ENCODE results near the gene GABRB3.
A peak's percentile ranks its signal among the peaks of the same experiment; 100 is the strongest.

GABRB3 gene

GRCh38 chr15:26772154-26773066 is at the start of gene GABRB3:
TSS of gene GABRB3 (minus strand) at chr15:26773066.
- DNase-seq: no peak

- DNase-seq: no peak
Measured at GRCh38 chr15:26807517-26808427, 34.9 kb upstream of the GABRB3 start.

GRCh38 chr15:26806574-26806973 is 33.7 kb upstream of the GABRB3 start:
- no peak for DNase-seq

- no peak for DNase-seq
Measured at GRCh38 chr15:26806151-26806550, 33.3 kb upstream of the GABRB3 start.

DNA sequence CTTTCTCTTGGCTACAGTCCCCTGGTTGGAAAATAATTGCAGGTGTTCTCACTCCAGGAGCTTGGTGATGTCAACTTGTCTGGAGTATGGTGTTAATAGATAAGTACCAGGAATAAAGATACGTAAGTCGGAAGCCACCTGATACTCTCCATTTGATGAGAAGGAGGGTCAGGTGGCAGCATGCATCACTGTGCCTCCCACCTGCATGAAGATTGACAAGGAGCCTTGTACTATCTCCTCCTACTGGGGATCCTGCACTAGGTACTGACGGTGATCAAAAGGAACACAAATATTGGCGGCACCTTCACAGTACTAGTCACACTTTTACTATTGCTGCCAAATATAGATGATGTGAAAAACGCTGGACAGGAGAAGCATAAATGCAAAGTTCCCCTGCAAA is 32.6 kb upstream of the GABRB3 start:
- DNase-seq: no peak

DNA sequence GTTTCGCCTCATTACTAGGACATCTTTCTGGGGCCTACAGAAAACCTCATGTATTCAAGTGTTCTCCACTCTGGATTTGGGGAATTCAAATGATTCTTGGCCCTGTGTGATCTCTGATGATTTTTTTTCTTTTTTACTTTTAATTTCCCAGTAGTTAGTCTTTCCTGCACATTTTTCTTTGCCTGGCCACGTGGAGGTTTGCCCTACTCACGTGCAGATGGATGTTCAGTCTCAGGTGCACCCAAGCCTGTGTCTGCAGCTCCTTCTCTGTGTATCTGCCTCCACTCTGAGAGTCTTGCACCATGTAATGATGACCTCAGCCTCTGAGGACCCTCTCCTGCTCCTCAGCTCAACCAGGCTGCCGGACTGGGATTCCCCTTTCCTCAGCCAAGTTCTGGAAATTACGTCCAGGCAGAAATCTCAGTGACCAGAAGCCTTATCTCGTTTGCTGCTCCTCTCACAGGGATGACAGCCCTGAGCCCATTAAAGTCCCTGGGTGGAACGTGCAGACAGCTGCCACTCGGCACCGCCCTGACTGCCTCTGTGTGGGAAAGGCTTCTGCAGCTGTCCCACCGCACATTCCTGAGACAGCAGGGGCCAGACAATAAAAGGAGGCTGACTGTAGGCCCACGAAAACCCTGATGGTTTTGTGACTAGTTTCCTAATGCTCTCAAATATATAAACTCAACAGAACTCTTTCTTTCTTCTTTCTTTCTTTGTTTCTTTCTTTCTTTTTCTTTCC is 31.4 kb upstream of the GABRB3 start:
- DNase-seq: no peak

DNA sequence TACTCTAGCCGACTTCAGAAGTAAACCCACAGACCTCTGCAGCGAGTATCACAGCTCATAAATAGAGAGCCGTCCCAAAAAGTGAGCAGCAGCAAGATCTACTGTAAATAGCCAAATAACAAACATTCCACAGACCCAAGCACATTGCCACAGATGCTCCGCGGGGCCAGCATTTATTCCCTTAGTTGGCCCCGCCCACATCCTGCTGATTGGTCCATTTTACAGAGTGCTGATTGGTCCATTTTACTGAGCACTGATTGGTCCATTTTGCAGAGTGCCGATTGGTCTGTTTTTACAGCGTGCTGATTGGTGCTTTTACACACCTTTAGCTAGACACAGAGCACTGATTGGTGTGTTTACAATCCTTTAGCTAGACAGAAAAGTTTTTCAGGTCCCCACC is 17.3 kb upstream of the GABRB3 start:
- no peak for DNase-seq

GRCh38 chr15:26781816-26782215 is 8.9 kb upstream of the GABRB3 start:
- no peak for DNase-seq

DNA sequence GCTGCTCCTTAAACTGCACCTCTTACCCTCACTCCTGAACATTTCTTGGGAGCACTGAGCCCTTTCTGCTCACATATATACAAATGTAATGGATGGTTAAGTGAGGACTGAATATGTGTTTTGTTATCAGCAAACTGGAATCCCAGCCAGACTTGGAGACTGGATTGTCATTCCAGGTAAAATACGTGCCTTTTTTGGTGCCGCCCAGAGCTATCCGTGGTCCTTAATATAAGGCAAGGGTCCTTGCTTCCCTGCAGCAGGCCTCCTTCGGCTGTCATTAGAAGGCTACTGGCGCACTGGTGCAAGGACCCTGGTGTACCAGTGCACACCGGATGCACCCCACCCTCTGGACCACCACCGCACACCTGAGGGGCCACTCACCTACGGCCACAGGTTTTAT is 1.1 kb upstream of the GABRB3 start:
- no peak for DNase-seq

DNA sequence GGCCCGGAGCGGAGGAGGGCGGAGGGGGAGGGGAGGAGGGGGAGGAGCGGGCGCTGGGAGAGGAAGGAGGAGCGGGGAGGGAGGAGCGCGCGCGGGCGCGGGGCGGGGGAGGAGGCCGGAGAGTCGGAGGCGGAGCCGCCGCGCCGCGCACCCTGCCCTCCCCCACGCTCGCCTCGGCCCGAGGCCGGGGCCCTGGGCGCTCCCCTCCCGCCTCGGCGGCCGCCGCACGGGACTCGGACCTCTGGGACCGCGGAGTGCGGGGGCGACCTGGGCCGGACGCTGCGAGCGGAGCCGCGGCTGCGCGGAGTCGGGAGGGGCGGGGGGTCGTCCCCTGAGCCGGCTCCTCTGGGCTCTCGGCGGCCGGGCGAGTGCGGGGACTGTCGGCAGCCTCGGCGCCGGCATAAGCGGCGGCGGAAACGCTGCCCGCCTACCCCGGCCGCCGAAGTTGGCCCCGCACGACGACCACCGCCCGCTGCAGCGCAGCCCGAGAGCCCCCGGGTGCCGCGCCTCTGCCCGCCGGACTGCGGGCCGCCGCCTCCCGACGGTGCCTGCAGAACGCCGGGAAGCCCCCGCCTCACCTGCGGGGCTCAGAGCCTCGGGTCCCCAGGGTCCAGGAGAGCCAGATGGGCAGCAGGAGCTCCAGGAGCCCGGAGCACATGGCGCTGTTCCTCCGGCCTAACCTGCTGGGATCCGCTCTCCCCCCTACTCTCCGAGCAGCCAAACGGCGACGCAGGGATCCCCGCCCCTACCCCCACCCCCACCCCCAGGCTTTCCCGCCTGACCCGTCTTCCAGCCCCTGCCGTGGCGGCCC is 406 bp upstream of the GABRB3 start:
- peak; percentile 79 to 87 for DNase-seq

DNA sequence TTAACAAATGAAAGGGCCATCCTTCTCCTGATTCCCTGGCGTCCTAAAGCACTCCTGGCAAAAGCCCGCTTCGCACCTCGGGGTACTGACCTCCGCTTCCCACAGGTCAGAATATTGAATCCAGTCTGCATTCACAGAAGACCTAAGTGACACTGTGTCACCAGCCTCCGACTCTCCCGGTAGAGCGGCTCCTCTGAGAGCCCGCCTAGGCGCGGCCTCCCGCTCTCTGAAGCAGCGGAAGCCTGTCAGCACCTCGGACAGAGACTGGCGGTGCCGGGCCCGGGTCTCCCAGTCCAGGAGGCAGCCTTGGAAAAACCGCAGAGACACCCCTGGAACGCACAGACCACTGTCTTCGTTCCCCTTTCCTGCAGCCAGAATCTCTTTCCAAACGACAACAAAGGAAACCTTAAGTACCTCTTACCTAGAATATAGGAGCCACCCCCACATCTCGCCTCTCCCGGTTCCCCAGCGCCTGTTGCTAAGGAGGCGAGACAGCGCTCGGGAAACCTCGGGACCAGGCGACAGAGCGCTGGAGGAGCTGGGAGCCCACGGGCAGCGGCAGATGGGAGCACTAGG is 1.2 kb downstream of the GABRB3 start:
- peak; percentile 59 to 66 for DNase-seq

DNA sequence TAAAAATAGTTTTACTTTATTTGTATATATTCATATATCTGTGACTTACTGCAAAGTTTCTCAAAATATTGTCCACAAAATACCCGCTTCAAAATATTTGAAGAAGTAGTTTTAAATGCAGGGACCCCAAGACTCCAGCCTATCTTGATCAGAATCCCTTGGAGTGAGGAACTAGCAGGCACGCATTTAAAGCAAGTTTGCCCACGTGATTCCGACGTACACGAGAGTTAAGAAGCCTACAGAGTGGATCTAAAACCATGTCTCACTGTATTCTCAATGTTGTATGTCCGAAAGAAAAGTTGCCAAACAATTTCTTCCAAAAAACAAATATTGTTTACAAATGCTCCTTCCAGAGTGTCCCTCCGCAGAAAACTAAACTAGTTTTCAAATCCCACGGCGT is 1.7 kb downstream of the GABRB3 start:
- DNase-seq: peak; percentile 16 to 49

GRCh38 chr15:26767169-26767670 is 5.6 kb downstream of the GABRB3 start:
- no peak for DNase-seq

GRCh38 chr15:26766262-26766661 is 6.6 kb downstream of the GABRB3 start:
- DNase-seq: no peak

DNA sequence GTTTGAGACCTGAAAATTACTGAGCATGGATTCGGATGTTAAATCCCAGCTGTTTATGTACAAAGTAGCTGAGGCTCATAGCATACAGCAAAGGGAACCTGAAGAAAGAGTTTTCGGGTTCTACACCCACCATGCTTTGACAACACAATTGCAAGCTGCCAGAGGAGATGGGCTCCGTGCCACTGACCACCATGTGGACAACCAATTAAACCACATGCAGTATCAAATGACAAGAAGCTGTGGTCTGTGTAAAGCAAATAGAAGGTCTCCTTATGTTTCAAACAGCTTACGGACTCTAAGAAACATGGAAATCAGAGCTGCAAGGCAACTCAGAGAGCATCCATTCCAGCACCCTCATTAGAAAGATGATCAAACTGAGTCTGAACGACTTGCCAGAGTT is 12.9 kb downstream of the GABRB3 start:
- no peak for DNase-seq

DNA sequence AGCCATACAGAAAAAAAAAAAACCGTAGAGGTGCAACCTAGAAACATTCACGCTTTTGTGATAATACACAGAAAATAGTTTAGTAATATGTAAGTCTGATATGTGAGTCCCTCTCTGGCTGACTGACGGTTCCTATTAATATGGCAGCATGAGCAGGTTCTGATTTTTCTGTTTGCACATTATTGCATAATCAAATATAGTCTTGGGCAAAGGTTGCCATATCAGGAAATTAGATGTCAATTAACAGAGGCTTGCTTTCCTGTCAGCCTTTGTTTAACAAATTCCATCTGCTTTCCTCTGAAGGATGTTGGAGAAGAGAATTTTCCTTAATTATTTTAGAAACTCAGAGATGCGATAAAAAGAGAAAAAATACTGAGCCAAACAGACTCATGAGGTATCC is 14.8 kb downstream of the GABRB3 start:
- DNase-seq: peak in 1 of 2 experiments; percentile 18

GRCh38 chr15:26757141-26757540 is 15.7 kb downstream of the GABRB3 start:
- no peak for DNase-seq

- no peak for DNase-seq
Measured at GRCh38 chr15:26744894-26745293, 28.0 kb downstream of the GABRB3 start.

DNA sequence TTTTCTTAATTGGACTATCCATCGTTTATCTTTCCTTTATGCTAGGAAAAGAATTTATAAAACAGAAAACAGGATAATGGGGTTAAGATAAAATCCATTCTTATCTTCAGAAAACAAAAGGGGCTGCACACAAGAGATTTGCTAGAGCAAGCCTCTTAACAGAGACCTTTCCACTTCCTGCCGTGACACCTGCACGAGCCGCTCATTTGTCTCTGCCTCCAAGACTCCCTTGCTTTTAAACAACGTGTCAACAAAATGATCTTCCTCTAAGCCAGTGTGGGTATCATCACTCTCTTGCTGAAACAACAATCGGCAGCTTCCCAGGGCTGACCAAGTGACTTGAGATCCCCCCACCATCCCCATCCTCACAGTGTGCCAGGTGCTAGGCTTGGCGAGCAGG is 33.1 kb downstream of the GABRB3 start:
- peak in 1 of 2 experiments; percentile 34 for DNase-seq

DNA sequence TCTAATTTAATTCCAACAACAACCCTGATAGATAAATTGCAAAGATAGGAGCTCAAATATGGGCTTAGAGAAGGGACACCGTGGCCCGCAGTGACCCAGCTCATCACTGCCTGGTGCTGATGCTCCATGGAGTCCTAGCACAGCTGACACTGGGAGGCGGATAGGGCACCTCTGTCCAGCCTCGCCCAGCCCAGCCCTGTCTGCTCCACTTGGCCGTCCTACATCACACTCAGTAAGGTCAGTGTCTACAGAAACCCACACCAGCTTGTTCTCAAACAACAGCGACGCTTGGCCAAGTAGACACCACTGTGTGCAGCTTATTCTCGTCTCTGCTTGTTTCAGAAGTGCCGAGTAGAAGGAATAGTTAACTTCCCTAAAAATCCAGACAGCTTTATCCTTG is 33.9 kb downstream of the GABRB3 start:
- DNase-seq: no peak

DNA sequence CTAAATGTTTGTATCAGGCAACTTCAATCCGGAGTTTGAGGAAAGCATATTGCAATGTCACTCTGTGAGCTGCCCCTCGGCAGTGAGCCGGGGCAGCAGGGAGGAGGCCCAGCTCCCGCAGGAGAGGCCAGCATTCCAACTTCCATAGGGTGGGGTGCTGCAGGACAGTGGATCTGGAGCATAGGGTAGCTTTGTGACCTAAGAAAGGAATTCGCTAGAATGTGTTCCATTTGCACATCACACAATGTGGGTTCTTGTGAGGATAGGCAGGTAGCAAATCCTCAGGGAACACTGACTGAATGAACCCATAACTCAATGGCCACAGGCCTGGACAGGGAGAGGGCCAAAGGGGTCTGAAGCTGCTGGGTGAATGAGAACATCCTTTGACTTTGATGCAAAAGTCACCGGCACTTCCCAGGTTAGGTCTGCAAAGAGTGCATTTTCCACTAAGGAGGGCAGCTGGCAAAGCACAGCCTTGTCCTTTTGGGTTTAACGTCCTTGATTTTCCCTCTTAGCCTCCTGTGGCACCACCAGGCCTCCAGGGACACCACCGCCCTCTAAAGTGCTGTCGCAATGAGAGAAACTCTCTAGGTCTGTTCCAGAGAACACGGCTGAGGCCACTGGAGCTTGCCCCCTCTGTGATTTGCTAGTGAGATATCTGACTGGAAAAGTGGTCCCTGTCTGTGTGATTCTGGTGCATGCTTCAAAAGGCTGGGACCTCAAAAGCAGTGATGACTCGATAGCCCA is 36.2 kb downstream of the GABRB3 start:
- DNase-seq: no peak
